ENCODE data around the gene ZNF232.
A peak's percentile ranks its signal among the peaks of the same experiment; 100 is the strongest.
"Not testable (repeated sequence)": the region's sequence is repeated elsewhere in the genome, so short reads cannot be mapped to it uniquely, and the experiment has no call there.

The ZNF232 gene

DNA sequence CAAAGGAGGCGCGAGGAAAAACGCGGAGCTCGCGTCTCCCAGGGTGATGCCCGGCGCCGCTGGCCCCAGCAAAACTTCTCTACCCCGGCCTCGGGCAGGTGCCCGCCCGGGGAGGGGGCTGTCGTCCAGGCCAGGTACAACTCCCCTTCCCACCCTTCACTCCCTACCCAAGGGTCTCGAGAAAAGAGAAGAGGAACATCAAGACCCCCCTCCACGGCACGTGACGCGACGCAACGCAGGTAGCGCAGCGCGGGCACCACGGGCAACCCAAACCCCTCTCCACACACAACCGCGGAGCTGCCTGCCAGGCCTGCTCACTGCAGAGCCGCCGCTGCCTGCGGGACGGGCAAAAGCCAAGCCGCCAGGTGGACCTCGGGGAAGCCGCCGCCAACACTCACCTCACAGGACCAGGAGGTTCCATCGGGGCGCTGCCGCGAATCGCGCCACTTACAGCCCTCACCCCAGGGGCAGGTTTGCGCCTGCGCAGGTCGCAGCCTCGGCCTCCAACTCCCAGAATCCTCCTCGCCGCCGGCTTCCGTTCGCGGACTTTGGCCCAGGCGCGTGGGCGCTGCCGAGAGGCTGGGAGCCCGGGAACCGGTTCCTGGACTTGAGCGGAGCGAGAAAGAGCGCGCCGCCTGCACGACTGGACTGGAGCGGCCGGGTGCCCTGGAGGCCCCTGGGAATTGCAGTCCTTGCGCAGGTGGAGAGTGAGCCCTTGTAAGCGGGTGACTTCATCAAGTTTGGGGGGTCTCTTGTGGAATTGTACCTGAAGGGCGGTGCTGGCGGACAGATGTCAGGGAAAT, at the start of gene ZNF232:
Gene ZNF232, minus strand, starts transcription at position 477 of the 803 bp plus-strand sequence. Its CDS starts 56 bp downstream, at position 421.
- in situ Hi-C loops (cut with HindIII; ENCODE audit: low pct_ligation_motif_present, low pct_unique_long_range_greater_than_20kb, low sequenced_read_pairs) = no loop called here
- peak; percentile 92 for DNase-seq

DNA sequence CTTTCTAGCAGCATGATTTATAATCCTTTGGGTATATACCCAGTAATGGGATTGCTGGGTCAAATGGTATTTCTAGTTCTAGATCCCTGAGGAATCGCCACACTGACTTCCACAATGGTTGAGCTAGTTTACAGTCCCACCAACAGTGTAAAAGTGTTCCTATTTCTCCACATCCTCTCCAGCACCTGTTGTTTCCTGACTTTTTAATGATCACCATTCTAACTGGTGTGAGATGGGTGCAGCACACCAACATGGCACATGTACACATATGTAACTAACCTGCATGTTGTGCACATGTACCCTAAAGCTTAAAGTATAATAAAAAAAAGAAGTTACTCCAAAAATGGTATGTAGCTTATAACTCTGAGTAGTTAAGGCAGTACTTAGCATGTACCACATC, 49.0 kb upstream of the ZNF232 start:
- in situ Hi-C loops (cut with HindIII; ENCODE audit: low pct_ligation_motif_present, low pct_unique_long_range_greater_than_20kb, low sequenced_read_pairs); DNase-seq: not testable (repeated sequence)

DNA sequence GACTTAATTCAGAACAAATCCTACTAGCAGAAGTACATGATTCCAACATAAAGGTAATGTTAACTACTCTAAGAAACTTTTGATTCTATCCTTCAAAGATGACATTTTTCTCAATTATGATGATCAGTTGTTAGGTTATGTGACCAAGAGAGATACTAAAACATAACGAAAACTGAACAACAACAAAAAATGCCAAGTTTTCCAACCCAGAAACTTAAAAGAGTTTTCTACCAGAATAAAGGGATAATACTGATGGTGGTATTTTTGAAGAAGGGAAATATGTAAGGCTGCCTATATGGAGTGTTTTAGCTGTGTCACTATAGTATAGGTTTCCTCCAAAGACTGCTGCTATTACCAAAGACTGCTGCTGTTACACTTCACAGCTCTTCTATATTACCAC, 34.4 kb upstream of the ZNF232 start:
- in situ Hi-C loops (cut with HindIII; ENCODE audit: low pct_ligation_motif_present, low pct_unique_long_range_greater_than_20kb, low sequenced_read_pairs); DNase-seq: not testable (repeated sequence)

DNA sequence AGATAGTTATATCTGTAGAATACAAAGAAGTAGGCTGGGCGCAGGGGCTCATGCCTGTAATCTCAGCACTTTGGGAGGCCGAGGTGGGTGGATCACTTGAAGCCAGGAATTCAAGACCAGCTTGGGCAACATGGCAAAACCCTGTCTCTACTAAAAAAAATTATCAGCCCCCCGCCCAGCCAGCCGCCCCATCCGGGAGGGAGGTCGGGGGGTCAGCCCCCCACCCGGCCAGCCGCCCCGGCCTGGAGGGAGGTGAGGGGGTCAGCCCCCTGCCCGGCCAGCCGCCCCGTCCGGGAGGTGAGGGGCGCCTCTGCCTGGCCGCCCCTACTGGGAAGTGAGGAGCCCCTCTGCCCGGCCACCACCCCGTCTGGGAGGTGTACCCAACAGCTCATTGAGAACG, 31.2 kb upstream of the ZNF232 start:
- in situ Hi-C loops (cut with HindIII; ENCODE audit: low pct_ligation_motif_present, low pct_unique_long_range_greater_than_20kb, low sequenced_read_pairs); DNase-seq: not testable (repeated sequence)

DNA sequence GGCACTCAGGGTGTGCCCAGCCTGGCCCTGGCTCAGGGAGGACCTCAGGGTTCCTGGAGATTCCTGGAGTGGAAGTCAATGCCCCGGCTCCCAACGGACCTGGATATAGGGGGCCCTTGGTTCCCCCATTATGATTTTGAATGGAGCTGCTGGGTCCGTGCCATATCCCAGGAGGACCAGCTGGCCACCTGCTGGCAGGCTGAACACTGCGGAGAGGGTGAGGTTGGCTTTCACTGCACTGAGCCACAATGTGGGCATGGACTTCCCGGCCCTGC, 27.7 kb upstream of the ZNF232 start:
- in situ Hi-C loops (cut with HindIII; ENCODE audit: low pct_ligation_motif_present, low pct_unique_long_range_greater_than_20kb, low sequenced_read_pairs) = no loop called here

DNA sequence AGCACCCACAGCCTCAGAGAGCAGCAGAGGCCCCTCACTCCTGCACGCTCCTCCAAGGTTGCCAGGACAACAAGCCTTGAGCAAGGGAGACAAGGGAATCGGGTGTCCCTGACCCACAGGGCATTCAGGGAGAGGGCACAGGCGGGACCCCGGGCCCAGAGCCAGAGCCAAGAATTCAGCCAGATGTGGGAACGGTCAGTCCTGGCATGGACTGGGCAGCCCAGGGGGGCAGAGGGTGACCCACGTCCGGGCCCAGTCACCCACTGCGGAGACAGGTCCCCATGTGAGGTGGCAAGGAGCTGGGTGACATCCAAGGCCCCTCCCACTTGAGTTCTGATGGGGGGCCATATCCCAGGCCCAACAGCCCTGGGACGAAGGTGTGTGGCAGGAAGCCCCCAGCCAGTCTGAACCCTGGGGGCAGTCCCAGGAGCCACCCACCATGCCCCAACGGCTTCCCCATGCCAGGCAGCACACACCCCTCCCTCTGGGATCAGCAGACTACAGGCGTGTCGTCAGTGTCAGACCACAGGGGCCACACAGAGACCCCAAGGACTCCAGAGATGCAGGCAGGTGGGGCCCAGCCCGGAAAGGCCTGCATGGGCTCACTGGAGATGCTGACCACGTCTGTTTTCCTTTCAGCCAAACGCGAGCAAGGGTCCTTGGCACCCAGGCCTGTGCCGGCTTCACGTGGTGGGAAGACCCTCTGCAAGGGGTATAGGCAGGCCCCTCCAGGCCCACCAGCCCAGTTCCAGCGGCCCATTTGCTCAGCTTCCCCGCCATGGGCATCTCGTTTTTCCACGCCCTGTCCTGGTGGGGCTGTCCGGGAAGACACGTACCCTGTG, 27.2 kb upstream of the ZNF232 start:
- in situ Hi-C loops (cut with HindIII; ENCODE audit: low pct_ligation_motif_present, low pct_unique_long_range_greater_than_20kb, low sequenced_read_pairs) = no loop called here
- DNase-seq = no peak

More for the DNA sequence above, 27.7 kb upstream of the ZNF232 start:
- DNase-seq = no peak

DNA sequence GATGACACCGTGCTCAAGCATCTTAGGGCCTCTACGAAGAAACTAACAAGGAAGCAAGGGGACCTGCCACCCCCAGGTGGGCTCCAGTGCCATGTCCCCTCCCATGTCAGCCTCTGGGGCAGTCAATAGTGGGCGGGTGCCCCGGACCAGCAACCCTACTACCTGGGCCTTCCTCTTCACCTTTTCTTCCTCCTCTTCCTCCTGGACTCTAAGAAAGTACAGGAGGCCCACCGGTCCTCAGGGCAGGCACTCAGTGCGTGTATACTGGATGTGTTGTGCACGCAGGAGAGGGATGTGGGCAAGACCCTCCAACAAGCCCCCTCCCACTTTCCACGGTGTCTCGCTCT, 26.5 kb upstream of the ZNF232 start:
- DNase-seq; in situ Hi-C loops (cut with HindIII; ENCODE audit: low pct_ligation_motif_present, low pct_unique_long_range_greater_than_20kb, low sequenced_read_pairs): not testable (repeated sequence)

DNA sequence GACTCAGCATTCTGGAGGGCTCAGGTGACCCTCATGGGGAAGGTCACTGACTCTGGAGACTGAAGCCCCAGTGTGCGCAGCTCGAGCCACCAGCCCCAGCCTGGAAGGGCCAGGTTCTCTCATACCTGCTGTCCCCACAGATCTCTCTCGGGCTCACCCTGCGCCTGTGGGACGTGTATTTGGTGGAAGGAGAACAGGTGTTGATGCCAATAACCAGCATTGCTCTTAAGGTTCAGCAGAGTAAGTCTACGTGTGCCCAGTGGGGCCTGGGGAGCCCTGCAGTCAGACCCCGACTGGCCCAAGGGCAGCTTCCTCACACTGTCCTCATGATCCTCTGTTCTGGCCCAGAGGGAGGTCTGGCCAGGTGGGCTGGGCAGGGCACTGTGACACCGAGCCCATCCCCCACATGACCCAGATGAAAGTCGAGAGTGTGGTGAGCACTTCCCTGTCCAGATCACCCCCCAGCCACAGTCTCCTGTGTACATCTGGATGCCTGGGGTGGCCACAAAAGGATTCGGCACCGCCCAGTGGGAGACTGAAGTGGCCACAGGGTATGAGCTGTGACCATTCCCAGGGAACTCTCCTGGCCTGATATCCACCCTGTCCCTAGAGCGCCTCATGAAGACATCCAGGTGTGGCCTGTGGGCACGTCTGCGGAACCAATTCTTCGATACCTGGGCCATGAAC, 26.0 kb upstream of the ZNF232 start:
- in situ Hi-C loops (cut with HindIII; ENCODE audit: low pct_ligation_motif_present, low pct_unique_long_range_greater_than_20kb, low sequenced_read_pairs) = not testable (repeated sequence)

DNA sequence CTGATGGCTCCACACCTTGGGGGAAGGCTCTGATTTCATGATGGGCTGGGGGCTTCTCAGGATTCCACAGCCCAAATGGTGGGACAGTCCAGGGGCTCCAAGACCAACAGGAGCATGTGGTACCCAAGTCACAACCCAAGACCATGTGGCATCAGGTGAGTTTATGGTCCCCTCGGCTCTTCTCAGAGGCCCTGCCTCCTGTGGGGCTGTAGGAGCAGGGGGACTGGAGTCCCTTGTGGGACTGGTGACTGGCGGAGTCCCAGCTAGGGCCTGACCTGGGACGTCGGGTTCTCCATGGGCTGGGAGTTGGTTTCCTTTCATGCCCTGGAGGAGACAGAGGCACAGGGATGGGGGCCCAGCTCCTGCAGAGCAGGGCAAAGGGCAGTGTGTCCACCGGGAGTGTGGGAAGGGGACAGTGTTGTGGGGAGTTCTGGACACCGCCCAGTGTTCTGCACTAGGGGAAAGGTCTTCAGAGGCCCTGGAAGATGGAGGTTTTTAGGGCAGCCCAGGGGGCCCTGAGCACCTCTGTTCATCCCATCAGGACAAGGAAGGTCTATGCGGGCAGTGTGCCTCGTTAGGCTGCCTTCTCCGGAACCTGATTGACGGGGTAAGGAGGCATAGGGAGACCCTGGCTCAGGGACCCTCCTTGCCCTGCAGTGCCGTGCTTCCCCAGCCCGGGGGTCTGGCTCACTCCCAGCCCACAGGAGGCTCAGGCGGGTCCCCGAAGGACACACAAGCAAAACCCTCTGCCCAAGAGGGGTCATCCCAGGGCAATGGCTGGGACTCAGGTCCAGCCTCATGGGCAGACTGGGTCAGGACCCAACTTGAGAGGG, 25.1 kb upstream of the ZNF232 start:
- in situ Hi-C loops (cut with HindIII; ENCODE audit: low pct_ligation_motif_present, low pct_unique_long_range_greater_than_20kb, low sequenced_read_pairs); DNase-seq: not testable (repeated sequence)

More for the DNA sequence above, 26.0 kb upstream of the ZNF232 start:
- not testable (repeated sequence) for DNase-seq

DNA sequence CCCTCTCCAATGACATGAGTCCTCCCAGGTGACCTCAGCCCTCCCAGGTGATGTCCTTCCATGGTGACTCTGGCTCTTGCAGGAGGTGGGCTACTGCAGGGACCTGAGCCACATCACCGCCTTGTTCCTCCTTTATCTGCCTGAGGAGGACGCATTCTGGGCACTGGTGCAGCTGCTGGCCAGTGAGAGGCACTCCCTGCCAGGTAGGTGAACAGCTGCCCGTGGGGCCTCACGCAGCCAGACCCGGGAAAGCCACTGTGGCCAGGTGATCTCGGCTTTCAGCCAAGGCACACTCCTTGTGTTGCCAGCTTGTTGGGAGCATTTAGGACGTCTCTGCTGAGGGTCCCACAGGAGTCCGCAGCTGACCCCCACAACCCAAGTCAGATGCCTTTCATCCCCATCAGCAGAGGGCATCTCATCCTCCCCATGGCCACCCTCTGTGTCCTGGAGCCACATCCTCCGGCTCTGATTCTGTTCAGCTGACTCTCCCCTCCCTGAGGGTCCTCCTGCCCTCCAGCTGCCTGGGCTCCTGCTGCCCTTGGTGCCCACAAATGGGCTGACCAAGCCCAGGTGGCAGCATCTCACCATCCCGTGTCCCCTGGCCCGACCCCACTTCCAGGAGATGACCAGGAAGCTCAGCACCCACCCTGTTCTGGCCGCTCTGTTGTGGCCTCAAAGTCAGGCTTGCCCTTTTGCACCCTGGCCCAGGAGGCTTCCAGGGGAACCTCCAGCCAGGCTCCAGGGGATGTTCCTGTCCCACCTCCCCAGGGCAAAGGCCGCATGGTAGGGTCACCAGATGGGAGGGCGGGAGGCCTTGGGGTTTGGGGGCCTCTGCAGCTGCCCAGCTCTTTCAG, 24.3 kb upstream of the ZNF232 start:
- no peak for DNase-seq
- in situ Hi-C loops (cut with HindIII; ENCODE audit: low pct_ligation_motif_present, low pct_unique_long_range_greater_than_20kb, low sequenced_read_pairs) = no loop called here

DNA sequence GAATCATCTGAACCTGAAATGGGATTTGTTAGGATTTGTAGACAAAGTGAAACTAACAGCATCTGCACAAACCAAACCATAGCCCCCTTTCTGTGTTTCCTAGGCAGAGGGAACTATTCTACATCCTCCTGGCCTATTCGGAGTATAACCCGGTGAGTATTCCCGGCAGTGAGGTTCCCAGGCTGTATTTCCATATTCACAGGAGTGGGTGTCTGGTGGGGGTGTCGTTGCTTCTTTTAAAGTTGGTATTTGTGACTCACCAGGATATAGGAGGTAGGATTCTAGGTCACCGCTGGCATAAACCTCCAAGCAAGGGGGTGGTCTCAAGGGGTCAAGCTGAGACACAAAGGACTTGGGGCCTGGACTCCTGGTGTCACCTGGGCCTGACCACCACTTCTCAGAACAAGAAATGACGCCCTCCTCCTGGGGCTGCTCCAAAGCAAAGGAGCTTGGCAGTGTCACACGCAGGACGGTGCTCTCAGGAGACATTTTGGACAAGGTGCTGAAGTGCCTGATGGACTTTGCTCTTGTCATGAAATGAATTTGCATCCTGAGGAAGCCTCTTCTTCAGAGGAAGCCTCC, 23.5 kb upstream of the ZNF232 start:
- in situ Hi-C loops (cut with HindIII; ENCODE audit: low pct_ligation_motif_present, low pct_unique_long_range_greater_than_20kb, low sequenced_read_pairs); DNase-seq: not testable (repeated sequence)

DNA sequence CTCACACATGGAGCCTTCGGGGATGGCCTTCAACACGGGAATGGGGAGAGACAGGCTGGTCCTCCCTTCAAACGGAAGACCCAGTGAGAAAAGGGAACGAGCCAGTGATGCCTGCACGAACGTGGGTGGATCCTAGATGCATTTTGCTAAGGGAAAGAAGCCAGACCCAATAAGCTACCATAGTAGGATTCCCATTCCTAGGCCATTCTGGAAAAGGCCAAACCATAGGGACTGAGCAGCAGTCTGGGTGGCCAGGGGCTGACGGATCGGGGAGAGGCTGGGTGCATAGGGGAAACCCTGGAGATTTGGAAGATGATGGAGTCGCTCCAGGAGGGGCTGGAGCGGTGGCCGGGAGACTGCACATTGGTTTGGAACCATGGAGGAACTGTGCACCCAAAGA, 22.9 kb upstream of the ZNF232 start:
- in situ Hi-C loops (cut with HindIII; ENCODE audit: low pct_ligation_motif_present, low pct_unique_long_range_greater_than_20kb, low sequenced_read_pairs); DNase-seq: not testable (repeated sequence)

DNA sequence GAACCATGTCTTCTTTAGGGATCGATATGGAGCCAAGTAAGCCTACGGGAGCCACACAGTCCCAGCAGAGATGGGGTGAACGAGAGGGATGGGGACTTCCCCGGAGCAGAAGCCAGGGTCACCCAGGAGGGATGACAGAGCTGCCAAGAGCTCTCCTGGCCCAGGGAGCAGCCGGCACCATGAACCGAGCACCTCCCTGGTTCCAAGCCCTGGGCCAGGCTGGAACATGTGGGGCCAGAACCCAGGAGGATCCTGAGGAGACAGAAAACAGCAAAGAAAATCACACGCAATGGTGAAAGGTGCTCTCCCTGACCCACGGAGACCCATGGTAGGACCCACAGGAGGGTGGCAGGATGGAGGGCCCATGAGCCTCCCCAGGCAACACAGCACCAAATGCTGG, 22.3 kb upstream of the ZNF232 start:
- DNase-seq; in situ Hi-C loops (cut with HindIII; ENCODE audit: low pct_ligation_motif_present, low pct_unique_long_range_greater_than_20kb, low sequenced_read_pairs): not testable (repeated sequence)

DNA sequence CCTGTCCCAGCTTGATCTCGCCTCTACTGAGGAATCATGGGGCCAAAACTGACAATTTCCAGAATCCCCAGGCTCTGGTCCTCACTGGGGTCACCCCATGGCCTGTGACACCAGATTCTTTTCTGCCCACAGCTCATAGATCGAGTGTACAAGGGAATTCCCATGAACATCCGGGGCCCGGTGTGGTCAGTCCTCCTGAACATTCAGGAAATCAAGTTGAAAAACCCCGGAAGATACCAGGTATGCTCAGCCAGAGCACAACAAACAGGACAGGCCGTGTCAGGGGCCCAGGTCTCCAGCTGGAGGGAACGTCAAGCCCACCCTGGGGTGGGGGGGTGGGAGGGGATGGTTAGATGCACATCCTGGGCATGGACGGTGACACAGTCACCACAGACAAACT, 21.6 kb upstream of the ZNF232 start:
- DNase-seq = no peak
- in situ Hi-C loops (cut with HindIII; ENCODE audit: low pct_ligation_motif_present, low pct_unique_long_range_greater_than_20kb, low sequenced_read_pairs) = no loop called here

DNA sequence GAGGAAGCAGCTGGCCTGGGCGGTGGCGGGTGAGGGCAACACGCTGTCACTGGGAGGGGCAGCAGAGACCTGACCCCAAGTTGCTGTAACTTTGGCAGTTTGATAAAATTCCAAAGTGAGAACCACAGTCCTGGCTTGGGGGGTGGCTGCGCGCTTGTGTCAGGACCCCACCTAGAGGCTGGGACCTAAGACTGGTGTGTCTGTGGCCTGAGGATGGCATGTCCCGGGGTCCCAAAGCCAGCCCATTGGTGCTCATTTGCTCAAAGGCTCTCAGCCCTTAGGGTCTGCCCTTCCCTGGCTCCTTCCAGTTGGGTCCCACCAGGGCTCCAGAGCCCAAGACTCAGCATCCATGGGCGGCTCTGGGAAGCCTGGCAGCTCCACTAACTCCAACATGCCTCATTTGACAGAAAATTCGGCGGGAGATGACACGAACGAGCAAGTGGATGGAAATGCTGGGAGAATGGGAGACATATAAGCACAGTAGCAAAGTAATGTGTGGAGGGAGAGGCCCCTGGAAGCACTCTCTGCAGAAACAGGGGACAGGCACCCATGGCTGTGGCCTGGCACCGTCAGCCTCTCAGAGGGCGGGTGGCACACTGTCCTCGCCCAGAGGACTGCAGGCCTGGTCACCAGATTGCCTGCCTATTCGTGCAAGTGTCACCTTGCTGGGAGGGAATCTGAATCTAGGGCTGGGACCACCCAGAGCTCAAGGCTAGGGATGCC, 21.0 kb upstream of the ZNF232 start:
- in situ Hi-C loops (cut with HindIII; ENCODE audit: low pct_ligation_motif_present, low pct_unique_long_range_greater_than_20kb, low sequenced_read_pairs) = not testable (repeated sequence)

DNA sequence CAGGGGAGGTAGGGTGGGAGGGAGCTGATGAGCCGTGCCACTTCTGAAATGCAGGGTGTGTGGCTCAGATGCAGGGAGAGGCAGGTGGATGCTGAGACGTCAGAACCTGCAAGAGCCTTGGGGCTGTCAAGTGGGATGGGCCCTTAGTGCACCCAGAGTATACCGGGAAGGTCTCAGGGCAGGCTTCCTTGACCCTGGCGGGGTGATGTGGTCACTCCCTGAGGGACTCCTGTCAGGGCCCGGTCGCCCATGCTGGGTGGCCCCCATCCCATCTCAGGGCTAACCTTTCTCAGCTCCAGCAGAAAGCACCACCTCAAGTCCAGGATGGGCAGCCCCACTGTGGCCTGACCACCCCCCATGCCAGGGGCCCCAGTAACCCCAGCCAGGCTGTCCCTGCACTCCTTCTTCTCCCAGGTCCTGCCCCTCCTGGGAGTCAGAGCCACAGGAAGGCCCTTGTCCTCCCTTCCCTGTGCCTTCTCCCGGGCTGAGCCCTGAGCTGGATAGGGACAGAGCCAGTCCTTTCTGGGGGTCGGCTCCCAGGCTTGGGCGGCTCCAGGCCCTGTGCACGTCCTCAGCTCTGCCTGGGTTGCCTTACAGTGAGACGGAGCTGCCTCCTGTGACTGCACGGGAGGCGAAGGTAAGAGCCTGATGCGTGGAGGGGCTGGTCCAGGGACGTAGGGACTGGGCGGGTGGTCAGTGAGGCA, 20.3 kb upstream of the ZNF232 start:
- DNase-seq; in situ Hi-C loops (cut with HindIII; ENCODE audit: low pct_ligation_motif_present, low pct_unique_long_range_greater_than_20kb, low sequenced_read_pairs): not testable (repeated sequence)

More for the DNA sequence above, 21.0 kb upstream of the ZNF232 start:
- DNase-seq = not testable (repeated sequence)
